Liver (tissue), 9 donors: Measurements from ENCODE around the gene AFTPH. TPM values are rescaled to one million over a fixed set of nuclear protein-coding genes. Genes with fewer than 3 reads are reported as not detected.

ENCODE experiments used
- DNase-seq: peaks from one replicate; pipeline ENCODE4 v3.0.0-alpha.2; 2017; ENCODE audit warnings: low spot score
- H3K27ac ChIP-seq, 2 donors: one replicate each; pipeline ENCODE4 v1.7.0; 2013; ENCODE audit warnings: inconsistent platforms in 2 of 2, low read length in 2 of 2, control low read depth in 1 of 2, low read depth in 1 of 2, mild to moderate bottlenecking in 1 of 2
- H3K27me3 ChIP-seq, 4 donors: one replicate each; pipeline versions ENCODE4 v1.6.1 to v1.7.0; 2013; ENCODE audit warnings: low read length in 3 of 4, inconsistent platforms in 1 of 4, mild to moderate bottlenecking in 1 of 4, moderate library complexity in 1 of 4; ENCODE audit not compliant: control insufficient read depth in 4 of 4, insufficient read depth in 4 of 4
- H3K36me3 ChIP-seq, 4 donors: one replicate each; pipeline versions ENCODE4 v1.6.1 to v1.7.0; 2013; ENCODE audit warnings: low read length in 3 of 4, mild to moderate bottlenecking in 3 of 4, low read depth in 1 of 4, moderate library complexity in 1 of 4; ENCODE audit not compliant: control insufficient read depth in 4 of 4, insufficient read depth in 3 of 4
- H3K4me1 ChIP-seq, 4 donors: one replicate each; pipeline versions ENCODE4 v1.6.1 to v1.7.0; 2013; ENCODE audit warnings: low read length in 3 of 4, mild to moderate bottlenecking in 3 of 4, moderate library complexity in 1 of 4; ENCODE audit not compliant: control insufficient read depth in 4 of 4, insufficient read depth in 4 of 4
- H3K4me3 ChIP-seq, 3 donors: one replicate each; pipeline versions ENCODE4 v1.6.1 to v1.7.0; 2013; ENCODE audit warnings: low read length in 3 of 3, control low read depth in 1 of 3, low read depth in 1 of 3, mild to moderate bottlenecking in 1 of 3
- H3K9ac ChIP-seq, 2 donors: one replicate each; pipeline ENCODE4 v1.7.0; 2013; ENCODE audit warnings: low read length in 2 of 2, mild to moderate bottlenecking in 2 of 2, moderate library complexity in 2 of 2, control low read depth in 1 of 2, low read depth in 1 of 2
- H3K9me3 ChIP-seq, 4 donors: one replicate each; pipeline versions ENCODE4 v1.6.1 to v1.7.0; 2013; ENCODE audit warnings: low read length in 3 of 4; ENCODE audit not compliant: control insufficient read depth in 4 of 4
- FOXA1 ChIP-seq: IDR thresholded peaks from 2 replicates; pipeline ENCODE4 v1.6.1; 2016; ENCODE audit warnings: antibody characterized with exemption
- FOXA2 ChIP-seq: IDR thresholded peaks from 2 replicates; pipeline ENCODE4 v1.6.1; 2016; ENCODE audit warnings: antibody characterized with exemption
- HNF4A ChIP-seq, 2 donors: conservative IDR thresholded peaks; 2 replicates each; pipeline ENCODE4 v1.6.1; 2016; ENCODE audit warnings: antibody characterized with exemption in 2 of 2, mild to moderate bottlenecking in 2 of 2
- HNF4G ChIP-seq: IDR thresholded peaks from 2 replicates; pipeline ENCODE4 v1.6.1; 2016; ENCODE audit warnings: antibody characterized with exemption
- JUND ChIP-seq, 2 donors: IDR thresholded peaks; 2 replicates each; pipeline ENCODE4 v1.6.1; 2016; ENCODE audit warnings: antibody characterized with exemption in 2 of 2
- NR2F2 ChIP-seq: IDR thresholded peaks from 2 replicates; pipeline ENCODE4 v1.6.1; 2016; ENCODE audit warnings: antibody characterized with exemption
- RAD21 ChIP-seq, 2 donors: IDR thresholded peaks; 2 replicates each; pipeline ENCODE4 v1.6.1; 2016; ENCODE audit warnings: antibody characterized with exemption in 2 of 2, mild to moderate bottlenecking in 2 of 2
- RXRA ChIP-seq, 2 donors: IDR thresholded peaks; 2 replicates each; pipeline ENCODE4 v1.6.1; 2017 to 2018; ENCODE audit warnings: antibody characterized with exemption in 2 of 2, mild to moderate bottlenecking in 1 of 2
- SP1 ChIP-seq: IDR thresholded peaks from 2 replicates; pipeline ENCODE4 v1.6.1; 2018; ENCODE audit warnings: antibody characterized with exemption, mild to moderate bottlenecking
- TAF1 ChIP-seq: conservative IDR thresholded peaks from 2 replicates; pipeline ENCODE4 v1.6.1; 2016; ENCODE audit warnings: antibody characterized with exemption, mild to moderate bottlenecking
- WGBS: extraction: QIAGEN DNeasy Blood & Tissue Kit; methylation state at CpG from one replicate; pipeline ENCODE4 v1.1.7; 2013; 5-methylcytosine and 5-hydroxymethylcytosine counted together
- polyA plus RNA-seq, 2 donors: library from polyadenylated mRNA; stranded (reverse) in 1 of 2; unstranded in 1 of 2; fragments of 200-250 nt in 1 of 2; fragments of >200 nt in 1 of 2; fragmentation: Nextera tagmentation in 1 of 2; extraction: Ambion mirVana in 1 of 2; gene quantifications; one replicate each; pipeline versions ENCODE4 v1.2.1 to v1.2.3, GENCODE V29; 2013 to 2015
- total RNA-seq, 2 donors: library from RNA; depleted of rRNA; stranded (reverse); fragments of >200 nt; gene quantifications; one replicate each; pipeline ENCODE4 v1.2.3, GENCODE V29; 2014
- TF ChIP-seq, protein P1 (sequence below): IDR thresholded peaks from 2 replicates; pipeline ENCODE4 v1.6.1; 2016; ENCODE audit warnings: antibody characterized with exemption
- TF ChIP-seq, protein P2 (sequence below): IDR thresholded peaks from 2 replicates; pipeline ENCODE4 v1.6.1; 2016; ENCODE audit warnings: antibody characterized with exemption
- TF ChIP-seq, protein P3 (sequence below): fragments of 150-350 bp; IDR thresholded peaks from 2 replicates; pipeline ENCODE4 v1.5.1; 2017; ENCODE audit warnings: improper control_type of control experiment, low read depth, low read length; ENCODE audit not compliant: missing input control
- TF ChIP-seq, protein P4 (sequence below): IDR thresholded peaks from 2 replicates; pipeline ENCODE4 v1.6.1; 2016; ENCODE audit warnings: antibody characterized with exemption
- donor health status: healthy.
- donor health status: healthy.
- donor health status: healthy.
- donor health status: healthy.
- donor health status: healthy.

Gene AFTPH
- total and polyA plus RNA-seq, 4 donors = 10.5 to 27.9 (median 20.6) TPM

DNA sequence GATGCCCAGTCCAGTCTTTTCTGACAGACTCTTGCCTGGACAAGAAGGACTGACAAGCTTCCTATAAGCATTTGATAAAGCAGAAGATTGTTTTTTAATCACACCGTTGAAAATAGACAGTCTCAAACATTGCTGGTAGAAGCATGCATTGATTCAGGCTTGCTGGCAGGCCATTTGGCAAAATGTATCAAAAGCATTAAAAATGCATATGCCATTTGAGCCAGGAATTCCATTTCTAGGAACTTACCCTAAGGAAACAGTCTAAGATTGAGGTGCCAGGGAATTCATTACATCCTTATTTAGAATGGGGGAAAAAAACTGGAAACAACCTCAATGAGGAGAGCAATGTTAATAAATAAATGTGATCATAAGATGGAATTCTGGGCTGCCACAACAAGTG is 49.5 kb upstream of the AFTPH start:
- TF ChIP-seq FOXA2 (no peak), TAF1 (no peak), HNF4G (no peak), NR2F2 (no peak), SP1 (no peak), HNF4A (conservative IDR thresholded peaks at IDR 0.05) (no peak), FOXA1 (no peak), RAD21 (IDR thresholded peaks at IDR 0.05) (no peak)
- TF ChIP-seq, protein P1, sequence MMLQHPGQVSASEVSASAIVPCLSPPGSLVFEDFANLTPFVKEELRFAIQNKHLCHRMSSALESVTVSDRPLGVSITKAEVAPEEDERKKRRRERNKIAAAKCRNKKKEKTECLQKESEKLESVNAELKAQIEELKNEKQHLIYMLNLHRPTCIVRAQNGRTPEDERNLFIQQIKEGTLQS = no peak
- TF ChIP-seq, protein P2, sequence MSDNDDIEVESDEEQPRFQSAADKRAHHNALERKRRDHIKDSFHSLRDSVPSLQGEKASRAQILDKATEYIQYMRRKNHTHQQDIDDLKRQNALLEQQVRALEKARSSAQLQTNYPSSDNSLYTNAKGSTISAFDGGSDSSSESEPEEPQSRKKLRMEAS = no peak
- TF ChIP-seq, protein P3, sequence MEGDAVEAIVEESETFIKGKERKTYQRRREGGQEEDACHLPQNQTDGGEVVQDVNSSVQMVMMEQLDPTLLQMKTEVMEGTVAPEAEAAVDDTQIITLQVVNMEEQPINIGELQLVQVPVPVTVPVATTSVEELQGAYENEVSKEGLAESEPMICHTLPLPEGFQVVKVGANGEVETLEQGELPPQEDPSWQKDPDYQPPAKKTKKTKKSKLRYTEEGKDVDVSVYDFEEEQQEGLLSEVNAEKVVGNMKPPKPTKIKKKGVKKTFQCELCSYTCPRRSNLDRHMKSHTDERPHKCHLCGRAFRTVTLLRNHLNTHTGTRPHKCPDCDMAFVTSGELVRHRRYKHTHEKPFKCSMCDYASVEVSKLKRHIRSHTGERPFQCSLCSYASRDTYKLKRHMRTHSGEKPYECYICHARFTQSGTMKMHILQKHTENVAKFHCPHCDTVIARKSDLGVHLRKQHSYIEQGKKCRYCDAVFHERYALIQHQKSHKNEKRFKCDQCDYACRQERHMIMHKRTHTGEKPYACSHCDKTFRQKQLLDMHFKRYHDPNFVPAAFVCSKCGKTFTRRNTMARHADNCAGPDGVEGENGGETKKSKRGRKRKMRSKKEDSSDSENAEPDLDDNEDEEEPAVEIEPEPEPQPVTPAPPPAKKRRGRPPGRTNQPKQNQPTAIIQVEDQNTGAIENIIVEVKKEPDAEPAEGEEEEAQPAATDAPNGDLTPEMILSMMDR = no peak
- TF ChIP-seq, protein P4, sequence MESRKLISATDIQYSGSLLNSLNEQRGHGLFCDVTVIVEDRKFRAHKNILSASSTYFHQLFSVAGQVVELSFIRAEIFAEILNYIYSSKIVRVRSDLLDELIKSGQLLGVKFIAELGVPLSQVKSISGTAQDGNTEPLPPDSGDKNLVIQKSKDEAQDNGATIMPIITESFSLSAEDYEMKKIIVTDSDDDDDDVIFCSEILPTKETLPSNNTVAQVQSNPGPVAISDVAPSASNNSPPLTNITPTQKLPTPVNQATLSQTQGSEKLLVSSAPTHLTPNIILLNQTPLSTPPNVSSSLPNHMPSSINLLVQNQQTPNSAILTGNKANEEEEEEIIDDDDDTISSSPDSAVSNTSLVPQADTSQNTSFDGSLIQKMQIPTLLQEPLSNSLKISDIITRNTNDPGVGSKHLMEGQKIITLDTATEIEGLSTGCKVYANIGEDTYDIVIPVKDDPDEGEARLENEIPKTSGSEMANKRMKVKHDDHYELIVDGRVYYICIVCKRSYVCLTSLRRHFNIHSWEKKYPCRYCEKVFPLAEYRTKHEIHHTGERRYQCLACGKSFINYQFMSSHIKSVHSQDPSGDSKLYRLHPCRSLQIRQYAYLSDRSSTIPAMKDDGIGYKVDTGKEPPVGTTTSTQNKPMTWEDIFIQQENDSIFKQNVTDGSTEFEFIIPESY = no peak
- DNase-seq = no peak
- Histone ChIP-seq H3K4me3 (no peak overlapping the region), H3K36me3 (no peaks in the 10 kb centered on the region), H3K9ac (no peak overlapping the region), H3K27ac (no peak overlapping the region), H3K27me3 (no peaks in the 10 kb centered on the region), H3K9me3 (no peaks in the 10 kb centered on the region), H3K4me1 (no peaks in the 10 kb centered on the region)
- WGBS = 65% methylated on average over 1 of the region's 1 CpG

DNA sequence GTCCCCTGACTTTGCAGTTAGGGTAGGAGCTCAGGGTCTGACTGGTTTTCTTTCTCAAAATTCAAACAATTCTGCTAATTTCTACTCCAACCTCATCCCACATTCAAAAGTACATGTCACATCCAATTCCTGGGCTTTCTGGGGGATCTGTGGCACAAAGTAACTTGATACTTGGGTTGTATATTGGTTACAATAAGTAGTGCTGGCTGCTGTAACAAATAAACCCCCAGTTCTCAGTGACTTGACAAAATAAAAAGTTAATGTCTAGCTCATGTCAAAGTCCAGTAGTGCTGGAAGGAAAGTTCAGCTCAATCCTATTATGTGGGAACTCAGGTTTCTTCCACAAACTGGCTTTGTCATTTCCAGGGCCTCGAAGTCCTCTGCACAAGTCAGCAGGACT is 47.1 kb upstream of the AFTPH start:
- TF ChIP-seq FOXA1 (no peak), TAF1 (no peak), JUND (IDR thresholded peaks at IDR 0.05) (no peak), HNF4G (no peak), RXRA (IDR thresholded peaks at IDR 0.05) (no peak)
- TF ChIP-seq, protein P4 = no peak
- TF ChIP-seq, protein P3 = no peak
- Histone ChIP-seq H3K4me3 (no peak overlapping the region), H3K27ac (no peak overlapping the region)

More for the DNA sequence above, 47.1 kb upstream of the AFTPH start:
- DNase-seq = no peak
- Histone ChIP-seq H3K4me1 (no peaks in the 10 kb centered on the region), H3K27me3 (no peaks in the 10 kb centered on the region), H3K36me3 (no peaks in the 10 kb centered on the region), H3K9me3 (no peaks in the 10 kb centered on the region), H3K9ac (no peak overlapping the region)
- WGBS = 91% methylated on average over 1 of the region's 1 CpG
